Neural progenitor cell (in vitro differentiated cells): ENCODE data around the gene CPEB2.

ENCODE experiments used
- EZH2 ChIP-seq: fragments of 200-600 bp; sonication (generic); IDR thresholded peaks from 2 replicates; pipeline ENCODE4 v1.6.1; 2017; ENCODE audit warnings: antibody characterized with exemption, mild to moderate bottlenecking, moderate library complexity
- EZH2phosphoT487 ChIP-seq: fragments of 200-600 bp; sonication (generic); IDR thresholded peaks from 2 replicates; pipeline ENCODE4 v1.6.1; 2017; ENCODE audit warnings: antibody characterized with exemption
- TF ChIP-seq, protein P1 (sequence below): fragments of 200-600 bp; sonication (generic); IDR thresholded peaks from 2 replicates; pipeline ENCODE4 v1.5.1; 2017; ENCODE audit warnings: antibody characterized with exemption, mild to moderate bottlenecking

DNA sequence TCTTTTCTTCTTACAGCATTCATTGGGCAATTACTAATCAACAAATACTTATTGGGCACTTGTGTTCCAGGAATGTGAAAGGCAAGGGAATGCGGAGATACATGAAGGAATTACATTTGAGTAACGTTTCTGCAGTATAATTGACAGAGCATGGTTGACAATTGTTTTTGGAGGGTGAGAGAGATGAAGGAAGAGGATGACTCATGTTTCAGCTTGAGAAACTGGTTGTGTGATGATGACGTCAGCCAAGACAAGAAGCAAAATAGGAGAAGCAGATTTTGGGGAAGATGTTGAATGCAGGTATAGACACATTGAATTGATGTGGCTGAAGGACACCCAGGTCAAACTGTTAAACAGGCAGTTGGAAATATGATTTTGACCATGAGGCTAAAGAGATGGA lies 8.0 kb upstream of the CPEB2 start:
- TF ChIP-seq, protein P1, sequence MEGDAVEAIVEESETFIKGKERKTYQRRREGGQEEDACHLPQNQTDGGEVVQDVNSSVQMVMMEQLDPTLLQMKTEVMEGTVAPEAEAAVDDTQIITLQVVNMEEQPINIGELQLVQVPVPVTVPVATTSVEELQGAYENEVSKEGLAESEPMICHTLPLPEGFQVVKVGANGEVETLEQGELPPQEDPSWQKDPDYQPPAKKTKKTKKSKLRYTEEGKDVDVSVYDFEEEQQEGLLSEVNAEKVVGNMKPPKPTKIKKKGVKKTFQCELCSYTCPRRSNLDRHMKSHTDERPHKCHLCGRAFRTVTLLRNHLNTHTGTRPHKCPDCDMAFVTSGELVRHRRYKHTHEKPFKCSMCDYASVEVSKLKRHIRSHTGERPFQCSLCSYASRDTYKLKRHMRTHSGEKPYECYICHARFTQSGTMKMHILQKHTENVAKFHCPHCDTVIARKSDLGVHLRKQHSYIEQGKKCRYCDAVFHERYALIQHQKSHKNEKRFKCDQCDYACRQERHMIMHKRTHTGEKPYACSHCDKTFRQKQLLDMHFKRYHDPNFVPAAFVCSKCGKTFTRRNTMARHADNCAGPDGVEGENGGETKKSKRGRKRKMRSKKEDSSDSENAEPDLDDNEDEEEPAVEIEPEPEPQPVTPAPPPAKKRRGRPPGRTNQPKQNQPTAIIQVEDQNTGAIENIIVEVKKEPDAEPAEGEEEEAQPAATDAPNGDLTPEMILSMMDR = no peak
- TF ChIP-seq EZH2phosphoT487 (no peak), EZH2 (no peak)
